Measurements from ENCODE around the gene COMMD10.

- no peak for TF ChIP-seq CTCF (IDR thresholded peaks at IDR 0.05)
- no peak for TF ChIP-seq POLR2A (IDR thresholded peaks at IDR 0.05)
Measured at GRCh38 chr5:116076496-116076895, 8.3 kb upstream of the COMMD10 start.

Measured in stomach (tissue), 4 donors.